Activated T-helper 9 cell treated with anti-CD3 and anti-CD28 coated beads, Interleukin-2, amount 50 U/mL, for 16 hours (primary cell): Measurements from ENCODE around the gene PRODH2.

Experiments
- DNase-seq: peaks from one replicate; pipeline ENCODE4 v3.0.0-alpha.2; 2020; ENCODE audit warnings: low read depth

The PRODH2 gene

DNA sequence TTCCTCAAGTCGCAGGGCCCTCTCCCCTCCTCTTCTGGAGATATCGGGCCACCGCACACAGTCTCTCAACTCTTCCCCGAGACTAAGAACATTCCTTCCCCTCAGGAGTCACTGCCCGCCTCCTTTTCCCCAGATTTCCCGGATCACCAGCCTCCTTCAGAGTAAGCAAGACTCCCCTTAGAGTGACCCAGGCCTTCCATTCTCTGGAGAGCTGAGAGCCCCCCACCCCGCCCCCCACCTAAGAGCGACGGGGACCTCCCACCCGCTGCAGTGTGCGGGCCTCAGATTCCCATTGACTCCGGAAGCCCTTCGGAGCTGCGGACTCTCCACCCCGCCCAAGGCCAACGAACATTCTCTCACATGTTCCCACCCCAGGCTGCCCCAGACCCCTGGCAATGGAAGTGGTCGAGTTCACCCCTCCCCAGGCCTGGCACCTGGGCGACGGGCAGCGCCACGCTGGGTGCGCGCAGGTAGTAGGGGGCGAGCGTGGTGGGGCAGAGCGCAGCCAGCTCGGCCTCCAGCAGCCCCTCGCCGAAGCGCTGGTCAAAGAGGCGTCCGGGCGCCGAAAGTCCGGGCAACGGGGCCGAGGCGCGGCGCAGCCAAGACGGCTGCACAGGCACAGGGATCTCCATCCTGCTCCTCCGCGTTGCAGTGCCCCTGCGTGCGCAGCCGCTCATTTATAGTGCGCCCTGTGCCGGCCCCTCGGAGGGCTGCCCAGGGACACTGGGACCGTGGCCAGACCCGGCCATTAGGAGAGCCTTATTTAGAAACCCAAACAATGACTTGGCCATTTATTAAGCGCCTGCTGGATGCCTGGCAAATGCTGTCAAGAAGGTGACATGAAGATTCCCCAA, 56.0 kb downstream of the PRODH2 start, which contains the start of gene HSPB6:
TSS of gene HSPB6 (minus strand) at position 653 of the 854 bp plus-strand sequence. CDS start at position 632, 21 bp downstream.
- DNase-seq: no peak

DNA sequence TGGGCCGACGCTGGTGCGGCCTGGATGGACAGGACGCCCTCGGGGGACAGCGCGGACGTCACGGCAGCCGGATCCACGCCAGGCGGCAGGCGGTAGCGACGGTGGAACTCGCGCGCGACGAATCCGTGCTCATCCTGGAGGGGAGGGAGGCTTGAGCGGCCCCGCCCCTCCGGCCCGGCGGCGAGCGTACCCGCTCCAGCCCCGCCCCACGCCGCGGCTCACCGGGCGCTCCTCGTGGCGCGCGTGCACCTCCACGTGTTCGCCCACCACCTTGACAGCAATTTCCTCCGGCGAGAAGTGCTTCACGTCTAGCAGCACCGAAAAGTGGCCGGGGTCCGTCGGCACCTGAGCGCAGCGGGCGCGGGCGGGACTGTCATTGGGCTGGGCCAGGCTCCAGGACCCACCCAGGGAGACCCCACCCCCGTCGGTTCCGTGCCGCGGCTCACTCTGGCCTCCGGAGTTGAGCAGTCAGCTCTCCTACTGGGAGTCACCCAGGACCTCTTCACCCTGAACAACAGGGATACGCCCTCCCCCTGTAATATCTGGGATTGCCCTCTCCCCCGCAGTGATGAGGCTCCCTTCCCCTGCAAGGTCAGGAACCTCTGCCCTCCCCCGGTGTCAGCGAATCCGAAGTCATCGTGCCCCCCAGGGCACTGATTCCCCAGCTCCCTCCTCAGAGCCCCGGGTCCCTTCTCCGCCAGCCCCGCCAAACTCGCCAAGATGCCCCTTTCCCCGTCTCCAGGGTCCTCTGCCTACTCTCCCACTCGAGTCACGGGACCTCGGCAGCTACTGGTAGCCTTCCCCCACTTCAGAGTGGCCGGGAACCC, 56.9 kb downstream of the PRODH2 start:
- peak; percentile 54 for DNase-seq

DNA sequence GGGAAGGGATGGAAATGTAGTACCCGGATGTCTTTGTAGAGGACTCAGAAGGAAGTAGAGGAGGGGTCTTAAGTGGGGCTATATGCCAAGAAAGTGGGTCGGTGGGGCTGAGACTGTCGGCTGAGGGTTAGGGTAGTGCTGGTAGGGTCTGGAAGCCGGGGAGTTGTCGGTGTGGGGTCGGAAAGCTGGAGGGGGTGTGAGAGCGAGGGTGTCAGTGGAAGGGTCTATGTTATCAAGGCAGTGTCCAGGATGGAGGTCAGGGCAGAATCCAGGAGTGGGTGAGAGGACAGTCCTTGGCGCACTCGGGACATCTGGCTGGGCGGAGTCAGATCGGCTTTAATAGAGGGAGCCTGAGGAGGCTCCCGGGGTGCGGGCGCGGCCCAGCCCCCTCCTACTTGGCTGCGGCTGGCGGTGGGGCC, 57.5 kb downstream of the PRODH2 start:
- DNase-seq: no peak

- no peak for DNase-seq
Measured at GRCh38 chr19:35754370-35755130, 58.1 kb downstream of the PRODH2 start.

DNA sequence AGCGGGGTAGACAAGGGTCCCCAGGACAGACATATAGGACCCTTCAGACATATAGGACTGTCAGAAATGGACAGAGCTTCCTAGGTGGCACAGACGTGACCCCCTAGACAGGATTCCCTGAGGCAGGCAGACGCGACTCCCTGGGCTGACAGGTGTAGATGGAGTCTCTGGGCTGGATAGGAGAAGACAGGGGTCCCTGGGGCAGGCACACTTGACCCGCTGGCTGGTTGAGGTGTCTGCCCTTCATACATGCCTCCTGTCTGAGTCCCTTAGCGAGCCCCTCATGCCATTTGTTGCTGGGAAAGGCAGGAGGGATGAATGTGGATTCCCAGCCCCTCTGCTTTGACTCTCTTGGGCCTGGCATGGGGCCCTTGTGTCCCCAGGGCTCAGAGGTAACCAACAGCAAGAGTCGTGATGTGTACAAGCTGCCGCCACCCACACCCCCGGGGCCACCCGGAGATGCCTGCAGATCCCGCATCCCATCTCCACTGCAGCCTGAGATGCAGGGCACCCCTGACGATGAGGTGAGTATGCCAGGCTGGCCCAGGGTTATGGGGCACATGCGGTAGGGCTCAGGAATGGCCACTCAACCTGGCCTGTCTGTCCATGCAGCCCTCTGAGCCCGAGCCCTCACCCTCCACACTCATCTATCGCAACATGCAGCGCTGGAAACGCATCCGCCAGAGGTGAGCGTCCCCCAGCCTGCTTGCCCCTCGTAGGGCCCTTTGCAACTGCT, 58.8 kb downstream of the PRODH2 start:
- DNase-seq: no peak

GRCh38 chr19:35752746-35753350, 59.8 kb downstream of the PRODH2 start:
- no peak for DNase-seq

- no peak for DNase-seq
Measured at GRCh38 chr19:35751839-35752745, 60.6 kb downstream of the PRODH2 start.

DNA sequence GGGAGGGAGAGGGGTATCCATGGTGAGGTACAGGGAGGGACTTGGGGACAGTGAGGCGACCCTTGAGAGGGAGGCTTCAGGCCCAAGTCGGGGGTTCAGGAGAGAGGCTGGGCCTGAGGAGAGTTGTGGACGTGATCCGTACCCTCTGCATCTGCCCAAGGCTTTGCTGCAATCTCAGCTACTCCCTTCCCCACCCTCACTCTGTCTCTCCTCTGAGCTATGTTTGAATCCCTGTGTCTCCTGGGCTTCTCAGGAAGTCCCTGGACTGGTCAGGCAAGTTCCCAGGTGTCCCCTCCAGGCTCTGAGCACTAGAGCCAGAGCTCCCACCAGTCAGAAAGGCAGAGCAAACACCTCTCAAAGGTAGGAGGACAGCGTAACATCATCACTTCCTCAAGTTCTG, 62.5 kb downstream of the PRODH2 start:
- no peak for DNase-seq
